Activated T-cell treated with anti-CD3 and anti-CD28 coated beads, Interleukin-2, amount 50 U/mL, for 48 hours (primary cell): Measurements from ENCODE around the gene SLC25A23.

Experiments
- DNase-seq, 2 experiments: peaks; one replicate each; pipeline ENCODE4 v3.0.0-alpha.2; 2020

The SLC25A23 gene

GRCh38 chr19:6480848-6481415 lies 21.3 kb upstream of the SLC25A23 start:
- DNase-seq: peak; percentile 54 to 57

DNA sequence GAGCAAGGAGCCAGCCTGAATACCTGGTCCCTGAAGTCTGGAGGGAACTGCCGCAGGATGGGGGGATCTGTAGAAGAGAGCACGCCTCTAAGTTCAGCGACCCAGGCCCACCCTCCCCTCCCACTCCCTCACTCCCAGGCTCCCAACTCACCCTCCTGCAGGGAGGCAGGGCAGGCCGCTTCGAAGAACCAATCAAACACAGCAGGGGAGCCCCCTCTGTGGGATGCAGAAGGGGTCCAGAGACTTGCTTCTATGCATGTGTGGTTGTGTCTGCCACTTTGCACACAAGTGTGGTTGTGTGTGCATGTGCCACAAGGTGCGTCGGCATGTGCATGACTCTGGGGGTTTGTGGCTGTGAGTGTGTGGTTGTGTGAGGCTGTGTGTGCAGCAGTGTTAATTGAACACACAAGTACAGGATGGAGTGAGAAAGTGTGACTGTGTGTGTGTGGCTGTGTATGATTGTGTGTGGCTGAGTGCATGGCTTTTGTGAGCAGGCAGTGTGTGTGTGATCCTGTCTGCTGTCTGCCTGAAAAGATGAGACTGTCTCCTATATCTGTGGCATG lies 20.3 kb upstream of the SLC25A23 start:
- no peak for DNase-seq

- no peak for DNase-seq
These were observed 19.2 kb upstream of the SLC25A23 start for GRCh38 chr19:6478815-6479214.

DNA sequence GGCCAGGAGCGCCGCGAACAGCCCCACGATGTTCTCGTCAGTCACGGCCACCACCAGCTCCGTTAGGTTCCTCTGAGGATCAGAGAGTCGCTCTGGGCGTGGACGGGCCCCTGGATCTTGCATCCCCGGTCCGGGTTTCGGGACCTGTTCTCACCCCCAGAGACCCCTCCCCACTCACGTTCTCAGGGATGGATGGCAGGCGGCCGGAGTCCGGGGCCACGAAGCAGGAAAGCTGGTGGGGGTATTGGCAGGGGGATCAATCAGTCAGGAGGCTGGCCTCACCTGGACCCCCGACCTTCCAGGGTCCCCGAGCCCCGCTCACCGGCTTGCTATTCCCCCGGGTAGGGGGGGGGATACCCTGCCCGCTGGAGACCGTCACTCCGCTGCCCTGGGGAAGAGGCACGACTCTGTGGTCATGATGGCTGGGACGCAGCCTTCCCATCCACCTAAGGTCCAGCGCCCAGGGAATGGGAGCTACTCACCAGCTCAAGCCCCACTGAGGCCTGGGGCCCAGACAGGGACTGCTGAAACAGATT lies 17.4 kb upstream of the SLC25A23 start:
- no peak for DNase-seq

GRCh38 chr19:6476155-6476895 lies 16.7 kb upstream of the SLC25A23 start:
- peak; percentile 87 to 90 for DNase-seq

DNA sequence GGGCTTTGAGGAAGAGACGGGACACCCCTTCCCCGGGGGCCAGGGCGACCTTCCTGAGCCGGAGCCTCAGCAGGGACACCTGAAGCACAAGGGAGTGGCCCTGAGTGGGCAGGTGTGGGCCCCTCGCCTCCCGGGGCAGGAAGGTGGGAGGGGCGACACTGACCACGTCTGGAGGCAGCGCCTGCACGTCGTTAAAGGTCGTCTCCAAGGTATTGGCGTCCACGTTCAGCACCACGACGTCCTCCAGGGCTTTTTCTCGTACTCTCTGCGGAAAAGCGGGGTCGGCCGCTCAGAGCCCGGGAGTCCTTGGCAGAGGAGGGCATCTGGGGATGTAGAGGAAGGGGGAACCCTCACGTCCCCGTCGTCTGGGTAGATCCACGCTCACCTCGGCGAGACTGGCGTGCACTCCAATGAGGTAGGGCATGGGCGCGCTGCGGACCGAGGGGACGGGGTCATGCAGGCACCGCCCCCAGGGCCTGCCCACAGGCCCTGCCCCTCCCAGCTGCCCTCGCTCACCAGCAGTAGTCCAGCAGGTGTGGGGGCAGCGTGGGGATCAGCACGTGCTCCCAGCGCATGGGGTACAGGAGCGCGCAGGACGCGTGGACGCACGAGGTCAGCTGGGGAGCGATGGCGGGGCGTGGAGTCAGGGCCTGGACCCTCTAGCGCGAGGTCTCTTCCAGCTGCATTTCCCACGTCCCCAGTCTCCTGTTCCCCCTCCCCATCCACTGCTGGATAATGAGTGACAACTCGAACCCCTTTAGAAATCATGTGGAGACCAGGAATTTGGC lies 15.9 kb upstream of the SLC25A23 start:
- DNase-seq: no peak

- no peak for DNase-seq
These were observed 14.1 kb upstream of the SLC25A23 start for GRCh38 chr19:6473647-6474046.

- no peak for DNase-seq
These were observed 13.1 kb upstream of the SLC25A23 start for GRCh38 chr19:6472713-6473112.

DNA sequence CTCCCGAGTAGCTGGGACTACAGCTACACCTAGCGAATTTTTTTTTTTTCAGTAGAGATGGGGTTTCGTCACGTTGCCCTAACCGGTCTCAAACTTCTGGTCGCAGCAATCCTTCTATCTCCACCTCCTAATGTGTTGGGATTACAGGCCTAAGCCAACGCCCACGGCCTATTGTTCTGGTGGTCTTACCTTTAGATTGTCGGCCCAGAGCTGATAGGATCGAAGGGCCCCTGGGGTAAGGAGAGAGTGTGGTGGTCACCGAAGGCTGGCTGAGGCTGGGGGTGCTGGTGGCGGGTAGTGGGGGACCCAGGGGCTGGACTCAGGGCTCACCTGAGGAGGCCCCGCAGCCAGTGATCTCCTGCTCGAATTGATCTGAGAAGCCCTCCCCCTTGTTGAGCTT lies 11.5 kb upstream of the SLC25A23 start:
- DNase-seq: no peak

DNA sequence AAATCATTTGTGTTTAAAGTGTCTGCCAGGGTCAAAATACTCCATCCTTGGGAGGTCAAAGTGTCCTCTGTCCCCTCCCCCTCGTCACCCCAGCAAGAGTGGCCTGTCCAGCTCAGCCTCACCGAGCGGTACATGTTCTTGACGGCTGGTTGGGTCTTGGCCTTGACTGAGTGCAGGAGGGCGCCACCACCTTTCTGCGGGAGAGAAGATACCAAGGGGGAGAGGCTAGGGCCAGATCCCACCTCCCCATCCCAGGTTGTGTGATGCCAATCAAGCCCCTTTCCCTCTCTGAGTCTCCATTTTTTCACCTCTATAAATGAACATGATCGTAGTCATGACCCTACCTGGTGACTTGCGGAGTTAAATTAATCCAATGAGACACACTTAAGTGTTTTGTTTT lies 10.6 kb upstream of the SLC25A23 start:
- DNase-seq: no peak

DNA sequence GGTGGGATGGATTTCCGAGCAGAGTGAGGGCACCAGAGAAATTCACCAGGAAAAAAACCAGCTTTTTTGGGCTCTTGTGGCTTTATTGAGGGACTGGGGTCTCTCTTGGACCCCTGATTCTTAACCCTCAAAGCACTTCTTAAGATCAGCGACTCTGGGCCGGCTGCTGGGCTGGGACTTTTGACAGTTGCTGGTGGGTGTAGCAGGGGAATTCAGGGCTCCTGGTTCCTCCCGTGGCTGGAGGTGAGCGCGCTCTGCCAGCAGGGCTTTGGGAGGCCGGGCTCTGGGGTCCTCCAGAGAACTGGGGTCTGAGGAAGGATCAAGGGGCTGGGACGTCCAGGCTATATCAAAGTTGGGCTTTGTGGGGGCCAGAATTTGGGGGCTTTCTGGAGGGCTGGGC lies 7.8 kb upstream of the SLC25A23 start:
- DNase-seq: no peak

- DNase-seq: no peak
These were observed 7.1 kb upstream of the SLC25A23 start for GRCh38 chr19:6466526-6467248.

- DNase-seq: no peak
These were observed 6.1 kb upstream of the SLC25A23 start for GRCh38 chr19:6465663-6466062.

- DNase-seq: no peak
These were observed 5.4 kb upstream of the SLC25A23 start for GRCh38 chr19:6465006-6465405.

DNA sequence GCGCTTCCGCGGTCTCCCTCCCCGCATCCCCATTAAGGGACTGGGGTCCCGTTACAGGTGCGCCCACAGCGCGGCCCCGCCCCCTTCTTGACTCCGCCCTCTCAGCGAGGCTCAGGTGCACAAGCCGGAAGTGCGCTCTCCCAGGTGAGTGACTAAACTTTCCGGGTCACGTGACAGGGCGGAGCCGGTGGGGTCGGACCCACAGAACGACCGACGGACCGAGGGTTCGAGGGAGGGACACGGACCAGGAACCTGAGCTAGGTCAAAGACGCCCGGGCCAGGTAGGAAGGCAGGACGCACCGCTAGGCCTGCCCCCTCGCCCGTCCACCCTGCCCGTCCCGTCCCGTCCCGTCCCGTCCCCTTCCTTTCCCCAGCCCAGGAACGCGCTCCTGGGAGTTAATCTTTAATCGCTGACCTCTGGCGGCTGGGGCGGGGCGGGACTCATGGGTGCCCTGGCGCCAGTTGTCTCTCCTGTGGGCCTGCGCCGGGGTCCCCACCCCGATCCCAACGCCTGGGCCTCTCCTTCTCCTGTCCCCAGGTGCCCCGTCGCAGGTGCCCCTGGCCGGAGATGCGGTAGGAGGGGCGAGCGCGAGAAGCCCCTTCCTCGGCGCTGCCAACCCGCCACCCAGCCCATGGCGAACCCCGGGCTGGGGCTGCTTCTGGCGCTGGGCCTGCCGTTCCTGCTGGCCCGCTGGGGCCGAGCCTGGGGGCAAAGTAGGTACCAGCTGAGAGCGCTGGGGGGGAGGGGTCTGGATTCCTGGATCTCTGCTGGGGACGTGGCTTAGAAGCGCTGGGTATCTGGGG lies 4.7 kb upstream of the SLC25A23 start, which contains the start of gene CRB3:
Gene CRB3 (plus strand): TSS at position 202 of the 804 bp plus-strand sequence. CDS start 431 bp downstream, at position 633.
- DNase-seq: no peak

DNA sequence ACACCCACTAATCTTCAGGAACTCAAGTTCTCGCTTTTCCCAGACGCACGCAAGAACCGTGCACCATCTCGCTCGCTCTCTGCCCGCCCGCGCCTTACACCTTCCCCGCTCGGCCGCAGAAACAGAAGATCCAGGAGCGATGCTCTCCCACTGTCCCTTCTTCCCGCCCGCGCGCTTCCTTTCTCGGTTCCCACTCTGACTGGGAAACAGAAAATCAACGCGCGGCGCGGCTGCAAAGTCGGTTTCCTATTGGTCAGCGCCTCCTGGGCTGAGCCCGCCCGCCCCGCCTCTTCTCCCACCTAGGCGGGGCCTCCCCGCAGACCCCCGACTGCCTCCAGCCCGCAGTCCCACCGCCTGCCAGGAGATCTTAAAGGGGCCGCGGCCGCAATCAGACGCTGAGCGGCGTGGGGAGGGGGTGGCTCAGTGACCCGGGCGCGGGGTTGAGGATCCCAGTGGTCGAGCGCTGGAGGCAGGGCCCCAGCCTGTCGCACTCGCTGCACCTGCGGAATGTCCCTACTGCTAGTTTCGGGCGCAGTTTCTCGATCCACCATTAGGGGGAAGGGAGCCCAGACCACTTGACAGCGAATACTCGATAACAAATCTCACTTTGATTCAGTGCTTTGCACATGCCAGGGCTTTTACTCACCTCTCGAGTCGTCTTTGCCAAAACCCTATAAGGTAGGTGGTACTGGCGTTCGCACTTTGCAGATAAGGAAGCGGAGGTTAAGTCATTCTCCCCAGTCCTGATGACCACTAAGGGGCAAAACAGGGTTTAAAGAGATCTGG lies 700 bp upstream of the SLC25A23 start:
- peak; percentile 98 for DNase-seq

DNA sequence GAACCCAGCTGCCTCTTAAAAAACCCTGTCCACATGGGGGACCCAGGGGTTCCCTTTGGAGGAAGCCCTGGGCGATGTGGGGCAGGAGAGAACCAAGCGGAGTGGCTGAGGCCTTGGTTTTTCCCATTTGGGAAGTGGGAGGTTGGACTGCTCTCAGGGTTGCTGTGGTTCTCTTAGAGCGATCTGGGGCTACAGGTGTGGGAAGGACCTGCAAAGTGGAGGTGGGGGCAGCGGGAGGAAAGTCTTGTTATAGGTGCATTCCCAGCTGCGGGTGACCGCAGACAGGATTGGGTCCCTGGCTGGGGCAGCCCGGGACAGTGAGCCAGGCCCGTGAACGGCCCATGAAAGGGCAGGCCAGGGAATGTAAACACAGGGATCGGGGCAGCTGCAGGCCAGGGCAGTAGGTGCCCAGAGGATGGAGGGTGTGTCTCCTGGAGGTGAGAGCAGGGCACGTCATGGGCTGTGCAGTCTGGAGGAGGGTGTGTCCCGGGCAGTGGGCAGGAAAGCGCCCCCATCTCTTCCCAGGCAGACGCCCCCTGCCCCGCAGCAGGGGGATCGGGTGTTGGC lies 814 bp downstream of the SLC25A23 start:
- no peak for DNase-seq

GRCh38 chr19:6457958-6458694 lies 1.5 kb downstream of the SLC25A23 start:
- no peak for DNase-seq

GRCh38 chr19:6455924-6456323 lies 3.7 kb downstream of the SLC25A23 start:
- no peak for DNase-seq
